ENCODE results near the gene BICDL2.
A peak's percentile ranks its signal among the peaks of the same experiment; 100 is the strongest.
"Not testable (repeated sequence)": the region's sequence is repeated elsewhere in the genome, so short reads cannot be mapped to it uniquely, and the experiment has no call there.

Gene BICDL2

DNA sequence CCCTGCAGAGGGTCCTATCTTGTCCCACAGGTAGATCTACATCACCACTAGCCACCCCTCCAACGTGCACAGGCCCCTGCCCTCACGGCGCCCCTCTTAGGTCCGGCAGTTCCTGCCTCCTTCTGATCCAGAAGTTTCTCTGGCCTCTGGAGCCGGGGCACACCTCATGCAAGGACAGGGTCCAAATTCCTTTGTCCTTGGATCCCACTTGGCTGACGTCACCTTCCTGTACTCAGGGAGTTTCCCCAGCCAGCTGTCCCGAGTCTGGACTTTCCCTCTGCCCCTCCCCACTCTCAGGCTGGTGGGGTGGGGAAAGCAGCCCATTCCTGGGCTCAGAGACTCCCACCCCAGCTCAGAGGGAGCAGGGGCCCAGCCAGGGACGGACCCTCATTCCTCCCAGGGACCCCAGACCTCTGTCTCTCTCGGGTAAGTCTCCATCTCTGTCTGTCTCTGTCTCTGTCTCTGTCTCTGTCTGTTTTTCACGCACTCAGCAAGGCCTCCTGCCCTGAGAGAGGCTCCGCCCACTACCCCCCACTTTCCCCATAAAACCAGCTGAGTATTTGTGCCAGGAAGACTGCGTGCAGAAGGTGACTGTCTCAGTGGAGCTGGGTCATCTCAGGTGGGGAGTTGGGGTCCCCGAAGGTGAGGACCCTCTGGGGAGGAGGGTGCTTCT, 28.5 kb upstream of the BICDL2 start, which contains the start of gene IL32:
Gene IL32, plus strand, starts transcription at position 572 of the 673 bp plus-strand sequence. CDS start 172 bp downstream, outside the sequence.
- peak; percentile 67 for ATAC-seq

DNA sequence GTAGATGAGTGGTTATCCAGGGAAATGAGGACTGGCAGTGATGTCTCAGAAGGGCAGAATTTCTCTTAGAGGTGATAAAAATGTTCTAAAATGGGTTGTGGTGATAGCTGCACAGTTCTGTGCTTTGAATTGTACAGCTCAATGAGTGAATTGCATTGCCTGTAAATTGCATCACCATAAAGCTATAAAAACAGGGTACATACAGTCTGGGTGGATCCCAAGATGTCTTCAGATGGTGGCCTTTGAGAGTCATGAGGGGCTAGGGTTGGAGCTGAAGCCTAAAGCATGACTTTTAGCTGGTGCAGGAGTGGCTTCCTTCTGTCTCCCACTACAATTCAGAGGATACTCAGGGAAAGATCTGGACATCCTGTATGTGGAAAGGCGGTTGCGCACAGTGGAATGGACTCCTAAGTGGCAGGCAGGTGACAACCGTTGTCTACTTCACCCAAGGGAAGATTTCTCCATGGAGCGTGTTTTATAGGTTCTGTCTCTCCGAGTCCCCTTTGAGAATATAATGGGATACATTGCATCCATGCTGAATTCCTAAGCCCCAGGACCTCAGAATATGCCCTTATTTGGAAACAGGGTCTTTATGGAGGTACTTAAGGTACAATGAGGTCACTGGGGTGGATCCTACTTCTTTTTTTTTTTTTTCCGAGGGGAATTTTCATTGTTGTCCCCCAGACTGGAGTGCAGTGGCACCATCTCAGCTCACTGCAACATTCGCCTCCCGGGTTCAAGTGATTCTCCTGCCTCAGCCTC, 27.1 kb upstream of the BICDL2 start:
- no peak for ATAC-seq

DNA sequence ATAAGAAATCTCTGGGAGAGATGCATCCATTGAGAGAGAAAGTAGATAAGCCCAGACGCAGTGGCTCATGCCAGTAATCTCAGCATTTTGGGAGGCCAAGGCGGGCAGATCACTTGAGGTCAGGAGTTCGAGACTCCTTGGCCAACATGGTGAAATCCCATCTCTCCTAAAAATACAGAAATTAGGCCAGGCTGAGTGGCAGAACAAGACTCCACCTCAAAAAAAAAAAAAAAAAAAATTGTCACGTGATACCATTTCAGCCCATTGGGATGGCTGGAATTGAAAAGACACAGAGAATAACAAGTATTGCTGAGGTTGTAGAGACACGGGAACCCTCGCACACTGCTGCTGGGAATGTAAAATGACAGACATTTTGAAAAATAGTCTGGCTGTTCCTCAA, 25.8 kb upstream of the BICDL2 start:
- ATAC-seq: no peak

DNA sequence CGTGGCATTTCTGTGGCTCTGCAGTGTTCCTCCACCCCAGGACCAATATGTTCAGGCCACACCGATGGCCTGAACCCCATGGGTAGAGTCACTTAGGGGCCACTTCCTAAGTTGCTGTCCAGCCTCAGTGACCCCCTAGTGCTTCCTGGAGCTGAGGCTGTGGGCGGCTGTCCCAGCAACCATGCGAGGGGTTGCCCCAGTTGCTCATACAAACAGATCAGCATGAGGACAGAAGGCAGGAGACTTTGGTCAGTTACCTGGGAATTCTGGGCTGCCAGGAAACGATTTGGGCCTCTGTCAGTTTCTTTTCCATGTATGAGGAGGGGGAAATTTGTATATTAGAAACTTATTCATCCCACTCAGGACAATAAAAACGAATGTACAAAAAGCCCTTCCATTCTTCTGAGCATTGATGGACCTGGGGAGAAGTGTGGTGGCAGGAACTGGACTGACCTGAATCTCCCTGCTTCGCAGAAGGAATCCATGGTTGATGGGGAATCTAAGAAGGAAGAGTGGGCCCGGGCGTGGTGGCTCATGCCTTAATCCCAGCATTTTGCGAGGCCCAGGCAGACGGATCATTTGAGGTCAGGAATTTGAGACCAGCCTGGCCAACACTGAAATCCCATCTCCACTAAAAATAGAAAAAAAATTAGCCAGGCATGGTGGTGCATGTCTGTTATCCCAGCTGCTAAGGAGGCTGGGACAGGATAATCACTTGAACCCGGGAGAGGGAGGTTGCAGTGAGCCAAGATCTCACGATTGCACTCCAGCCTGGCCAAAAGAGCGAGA, 23.8 kb upstream of the BICDL2 start:
- ATAC-seq: no peak

DNA sequence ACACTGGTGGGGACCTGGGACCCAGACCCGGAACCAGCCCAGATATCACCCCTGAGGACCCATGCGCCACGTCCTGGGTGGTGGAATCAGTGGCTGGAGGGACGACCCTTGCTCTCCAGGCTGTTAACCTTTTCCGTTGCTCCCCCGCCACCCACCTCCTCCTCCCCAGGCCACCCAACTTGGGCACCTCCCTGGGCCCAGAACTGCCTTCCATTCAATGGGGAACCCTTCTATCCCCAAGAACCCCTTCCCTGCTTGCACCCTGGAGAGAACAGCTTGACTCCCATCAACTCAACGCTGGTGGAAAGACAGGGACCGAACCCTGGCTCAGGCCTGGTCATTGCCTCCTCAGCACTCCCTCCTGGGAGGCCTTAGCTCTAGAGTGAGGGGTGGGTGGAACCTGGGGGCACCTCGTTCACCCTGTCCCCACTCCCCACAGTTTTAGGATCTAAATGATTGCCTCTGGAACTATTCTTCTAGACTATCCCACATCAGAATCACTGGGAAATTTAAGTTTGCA, 23.0 kb upstream of the BICDL2 start:
- ATAC-seq: no peak

DNA sequence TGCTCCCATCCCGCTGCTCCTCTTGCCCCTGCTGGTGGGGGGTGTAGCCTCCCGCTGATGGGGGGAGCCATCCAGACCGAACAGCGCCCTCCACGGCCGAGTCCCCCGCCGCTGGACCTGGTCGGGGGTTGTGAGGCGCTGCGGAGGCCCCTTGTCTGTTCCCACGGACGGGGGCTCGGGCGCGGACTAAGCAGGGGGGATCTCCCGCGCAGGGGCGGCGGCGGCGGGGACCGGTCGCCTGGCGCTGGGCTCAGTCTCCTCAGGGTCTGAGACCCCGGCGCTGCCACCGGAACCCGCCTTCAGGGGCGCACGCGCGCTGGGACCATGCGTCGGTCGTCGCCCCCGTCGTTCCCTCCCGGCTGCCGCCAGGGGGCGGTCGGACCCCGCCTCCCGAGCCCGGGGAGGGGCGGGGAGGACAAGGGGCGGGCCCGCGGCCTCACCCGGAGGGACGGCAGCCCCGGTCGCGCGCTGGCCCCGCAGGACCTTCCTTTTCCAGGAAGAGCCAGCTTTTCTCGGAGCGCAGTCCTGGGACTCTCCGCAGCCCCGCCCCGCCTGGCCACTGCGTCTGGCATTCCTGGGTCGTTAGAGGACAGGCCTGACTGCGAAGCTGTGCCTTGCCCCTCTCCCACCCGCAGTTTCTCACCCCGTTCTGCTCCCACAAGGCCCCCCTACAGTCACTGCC, 22.4 kb upstream of the BICDL2 start:
- ATAC-seq: peak; percentile 89

DNA sequence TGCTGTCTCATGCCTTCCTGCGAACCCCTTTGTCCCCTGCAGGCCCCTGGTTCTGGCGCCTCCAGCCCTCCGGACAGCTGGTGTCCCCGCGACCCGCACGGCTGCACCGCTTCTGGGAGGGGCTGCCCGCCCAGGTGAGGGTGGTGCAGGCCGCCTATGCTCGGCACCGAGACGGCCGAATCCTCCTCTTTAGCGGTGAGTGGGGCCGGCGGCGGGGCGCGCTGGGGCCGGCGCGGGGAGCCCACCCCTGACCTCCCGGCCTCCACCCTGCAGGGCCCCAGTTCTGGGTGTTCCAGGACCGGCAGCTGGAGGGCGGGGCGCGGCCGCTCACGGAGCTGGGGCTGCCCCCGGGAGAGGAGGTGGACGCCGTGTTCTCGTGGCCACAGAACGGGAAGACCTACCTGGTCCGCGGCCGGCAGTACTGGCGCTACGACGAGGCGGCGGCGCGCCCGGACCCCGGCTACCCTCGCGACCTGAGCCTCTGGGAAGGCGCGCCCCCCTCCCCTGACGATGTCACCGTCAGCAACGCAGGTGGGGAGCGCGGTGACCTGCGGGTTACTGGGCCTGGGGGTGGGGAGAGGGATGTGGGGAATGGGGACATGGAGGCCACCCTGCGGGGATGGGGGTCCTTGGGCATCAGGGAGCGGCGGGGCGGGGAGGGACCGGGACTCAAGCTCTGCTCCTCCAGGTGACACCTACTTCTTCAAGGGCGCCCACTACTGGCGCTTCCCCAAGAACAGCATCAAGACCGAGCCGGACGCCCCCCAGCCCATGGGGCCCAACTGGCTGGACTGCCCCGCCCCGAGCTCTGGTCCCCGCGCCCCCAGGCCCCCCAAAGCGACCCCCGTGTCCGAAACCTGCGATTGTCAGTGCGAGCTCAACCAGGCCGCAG, 21.6 kb upstream of the BICDL2 start:
- peak; percentile 50 to 51 for ATAC-seq

DNA sequence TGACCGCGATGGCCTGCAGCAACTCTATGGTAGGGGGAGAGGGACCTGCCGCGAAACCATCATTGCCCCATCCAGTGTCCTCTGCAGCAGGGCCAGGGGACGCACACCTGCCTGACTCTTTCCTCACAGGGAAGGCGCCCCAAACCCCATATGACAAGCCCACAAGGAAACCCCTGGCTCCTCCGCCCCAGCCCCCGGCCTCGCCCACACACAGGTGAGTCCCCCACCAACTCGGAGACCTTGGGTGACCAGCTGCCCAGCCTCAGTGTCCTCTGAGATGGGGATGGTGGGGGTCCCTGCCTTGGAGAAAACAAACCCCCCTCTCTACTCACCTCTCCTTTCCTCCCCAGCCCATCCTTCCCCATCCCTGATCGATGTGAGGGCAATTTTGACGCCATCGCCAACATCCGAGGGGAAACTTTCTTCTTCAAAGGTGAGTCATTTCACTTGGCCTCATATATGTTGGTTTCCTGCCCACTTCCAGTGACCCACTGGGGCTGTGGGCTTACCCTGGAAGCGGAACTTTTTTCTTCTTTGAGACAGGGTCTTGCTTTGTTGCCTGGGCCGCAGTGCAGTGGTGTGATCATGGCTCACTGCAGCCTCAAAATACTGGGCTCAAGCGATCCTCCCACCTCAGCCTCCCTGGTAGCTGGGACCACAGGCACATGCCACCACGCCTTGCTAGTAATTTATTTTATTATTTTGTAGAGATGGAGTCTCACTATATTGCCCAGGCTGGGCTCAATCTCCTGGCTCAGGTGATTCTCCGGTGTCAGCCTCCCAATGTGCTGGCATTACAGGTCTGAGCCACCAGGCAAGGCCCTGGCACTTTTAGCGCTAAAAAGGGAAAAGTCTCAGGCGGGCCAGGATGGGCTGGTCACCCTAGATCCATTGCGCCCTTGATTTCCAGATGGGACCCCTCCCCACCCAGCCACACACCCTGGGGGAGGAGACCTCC, 20.7 kb upstream of the BICDL2 start:
- no peak for ATAC-seq

DNA sequence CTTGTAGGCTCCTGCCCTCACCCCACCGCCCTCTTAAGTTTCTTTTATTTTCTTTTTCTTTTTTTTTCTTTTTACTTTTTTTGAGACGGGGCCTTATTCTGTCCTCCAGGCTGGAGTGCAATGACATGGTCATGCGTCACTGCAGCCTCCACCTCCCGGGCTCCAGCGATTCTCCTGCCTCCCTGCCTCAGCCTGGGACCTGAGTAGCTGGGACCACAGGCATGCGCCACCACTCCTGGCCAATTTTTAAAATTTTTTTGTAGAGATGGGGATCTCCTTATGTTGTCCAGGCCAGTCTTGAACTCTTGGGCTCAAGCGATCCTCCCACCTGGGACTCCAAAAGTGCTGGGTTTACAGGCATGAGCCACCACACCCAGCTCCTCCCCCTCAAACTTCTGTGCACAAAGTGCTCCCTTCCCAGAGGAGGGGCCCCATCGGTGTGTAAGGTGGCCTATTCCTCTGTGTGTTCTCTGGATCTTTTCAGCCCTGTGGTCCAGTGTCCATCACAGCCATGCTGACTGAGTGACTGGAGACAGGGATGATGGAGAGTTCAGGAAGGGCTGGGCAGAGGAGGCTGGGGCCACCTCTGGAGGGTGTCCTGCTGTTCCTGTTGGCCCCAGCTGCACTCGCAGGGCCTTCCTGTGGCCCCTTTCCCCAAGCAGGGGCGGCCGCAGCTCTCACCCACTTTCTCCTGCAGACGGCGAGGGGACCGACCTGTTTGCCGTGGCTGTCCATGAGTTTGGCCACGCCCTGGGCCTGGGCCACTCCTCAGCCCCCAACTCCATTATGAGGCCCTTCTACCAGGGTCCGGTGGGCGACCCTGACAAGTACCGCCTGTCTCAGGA, 19.8 kb upstream of the BICDL2 start:
- ATAC-seq: no peak

DNA sequence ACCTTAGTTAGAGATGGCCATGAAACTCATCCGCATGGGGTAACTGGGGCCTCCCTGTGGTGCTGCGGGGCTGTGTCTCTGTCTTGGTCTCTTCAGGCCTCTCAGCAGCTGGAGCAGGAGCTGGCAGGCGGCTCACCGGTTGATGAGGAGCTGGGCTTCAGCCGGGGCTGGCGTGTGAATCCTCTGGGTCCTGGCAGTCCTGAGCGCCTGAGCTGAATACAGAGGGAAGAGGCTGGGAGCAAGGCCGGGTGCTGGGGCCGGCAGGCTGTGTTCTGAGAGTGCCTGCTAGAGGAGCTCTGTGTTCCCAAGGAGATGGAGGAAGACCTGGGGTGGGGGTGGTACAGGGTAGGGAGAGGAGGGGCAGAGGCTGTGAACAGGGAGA, 19.0 kb upstream of the BICDL2 start:
- not testable (repeated sequence) for ATAC-seq

DNA sequence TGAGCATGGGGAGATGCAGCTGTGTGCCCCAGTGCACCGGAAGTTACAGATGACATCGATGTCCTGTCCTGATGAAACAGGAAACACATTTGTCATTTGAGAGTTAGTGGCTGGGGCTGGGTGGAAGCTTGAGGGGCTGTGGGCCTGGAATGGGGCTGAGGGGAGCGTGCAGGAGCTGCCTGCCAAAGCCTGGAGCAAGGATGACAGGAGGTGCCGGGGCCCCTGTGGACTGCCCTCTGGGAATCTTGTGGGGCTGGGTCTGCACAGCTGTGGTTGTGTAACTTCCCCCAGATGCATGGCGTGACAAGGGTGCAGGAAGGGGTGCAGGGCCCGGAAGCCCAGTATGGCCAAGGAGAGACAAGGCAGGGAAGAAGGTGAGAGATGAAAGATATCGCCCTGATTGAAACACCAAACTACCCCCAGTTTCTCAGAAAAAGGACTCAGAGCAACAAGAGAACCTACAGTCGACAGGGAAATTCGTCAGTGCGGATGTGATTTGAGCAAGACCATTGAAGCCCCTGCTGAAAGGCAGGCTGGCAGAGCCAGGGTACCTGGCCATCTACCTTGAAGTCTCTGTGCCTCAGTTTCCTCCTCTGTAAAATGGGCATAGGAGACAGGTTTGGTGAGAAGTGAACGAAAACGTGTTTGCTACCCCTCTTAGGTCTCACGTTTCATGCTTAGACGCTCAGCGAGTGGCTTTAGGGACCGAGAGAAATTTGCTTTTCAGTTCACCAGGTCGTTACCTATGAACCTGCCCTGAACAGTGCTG, 18.4 kb upstream of the BICDL2 start:
- no peak for ATAC-seq

DNA sequence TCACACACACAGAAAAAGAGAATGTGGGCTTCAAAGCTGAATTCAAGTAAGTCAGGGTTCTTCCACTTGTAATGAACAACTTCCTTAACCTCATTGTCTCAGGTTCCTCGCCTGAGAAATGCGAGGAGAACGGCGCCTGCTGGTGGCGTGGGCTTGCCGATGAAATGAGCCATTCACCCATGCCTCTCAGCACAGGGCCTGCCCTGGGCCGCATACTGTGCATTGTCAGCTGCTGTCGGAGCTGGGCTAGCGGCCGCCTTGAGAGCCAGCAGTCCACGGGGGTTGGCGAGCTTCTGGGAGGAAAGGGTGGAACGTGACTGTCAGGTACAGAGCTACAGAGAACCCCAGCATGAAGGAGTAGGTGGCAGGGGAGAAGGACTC, 16.6 kb upstream of the BICDL2 start:
- peak; percentile 64 to 66 for ATAC-seq

DNA sequence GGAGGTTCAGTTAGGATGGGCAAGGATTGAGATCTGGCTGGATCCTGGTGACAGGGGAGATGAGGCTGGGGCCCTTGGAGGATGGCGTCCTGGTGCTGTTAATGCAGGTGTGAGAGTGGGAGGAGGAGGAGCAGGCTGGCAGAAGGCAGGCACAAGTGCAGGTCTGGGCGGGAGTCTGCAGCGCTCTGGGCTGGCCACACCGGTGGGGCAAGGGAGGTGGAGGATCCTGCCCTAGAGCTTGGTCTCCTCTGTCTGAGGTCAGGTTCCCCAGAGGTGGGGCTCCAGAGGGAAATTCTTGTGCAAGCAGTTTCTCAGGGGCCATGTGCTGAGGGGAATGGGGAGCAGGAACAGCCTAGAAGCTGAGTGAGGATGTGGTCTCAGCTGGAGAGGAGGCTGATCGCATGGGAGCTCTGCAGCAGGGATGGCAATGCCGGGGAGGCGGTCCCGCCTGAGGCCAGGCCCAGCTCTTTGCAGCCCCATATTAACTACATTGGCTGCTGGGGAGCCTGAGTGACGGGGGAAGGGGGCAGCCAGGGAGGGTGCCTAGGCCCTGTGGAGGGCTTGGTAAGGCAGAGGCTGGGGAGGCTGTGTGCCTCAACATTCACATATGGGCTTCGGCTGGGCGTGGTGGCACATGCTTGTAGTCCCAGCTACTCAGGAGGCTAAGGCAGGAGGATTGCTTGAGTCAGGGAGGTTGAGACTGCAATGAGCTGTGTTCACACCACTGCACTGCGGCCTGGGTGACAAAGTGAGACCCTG, 16.0 kb upstream of the BICDL2 start:
- ATAC-seq: peak; percentile 69 to 70

DNA sequence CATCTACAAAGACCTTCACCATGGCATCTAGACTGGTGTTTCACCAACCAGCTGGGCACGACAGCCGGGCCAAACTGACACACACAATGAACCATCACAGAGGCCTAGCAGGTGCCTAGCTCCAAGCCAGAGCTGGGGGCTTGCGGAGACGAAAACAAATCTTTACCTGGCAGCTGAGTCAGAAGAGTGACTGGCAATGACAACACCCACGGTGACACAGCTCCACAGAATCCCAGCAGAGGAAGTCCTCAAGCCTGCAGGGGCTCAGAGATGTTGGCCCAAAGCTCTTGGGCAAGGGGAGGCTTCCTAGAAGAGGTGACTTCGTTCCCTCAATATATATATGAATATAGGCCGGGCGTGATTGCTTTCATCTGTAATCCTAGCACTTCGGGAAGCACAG, 14.8 kb upstream of the BICDL2 start:
- no peak for ATAC-seq

DNA sequence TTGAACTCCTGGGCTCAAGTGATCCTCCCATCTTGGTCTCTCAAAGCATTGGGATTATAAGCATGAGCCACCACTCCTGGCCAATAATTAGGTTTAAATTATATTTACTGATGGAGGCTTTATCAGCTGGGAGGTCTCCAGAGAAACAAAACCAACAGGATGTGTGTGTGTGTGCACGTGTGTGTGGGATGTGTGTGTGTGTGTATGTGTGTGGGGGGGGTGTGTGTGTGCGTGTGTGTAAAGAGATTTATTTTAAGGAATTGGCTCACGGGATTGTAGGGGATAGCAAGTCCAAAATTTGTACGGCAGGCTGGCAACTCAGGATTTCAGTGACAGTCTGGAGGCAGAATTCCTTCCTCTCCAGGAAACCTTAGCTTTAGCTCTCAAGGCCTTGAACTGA, 14.3 kb upstream of the BICDL2 start:
- ATAC-seq: no peak

DNA sequence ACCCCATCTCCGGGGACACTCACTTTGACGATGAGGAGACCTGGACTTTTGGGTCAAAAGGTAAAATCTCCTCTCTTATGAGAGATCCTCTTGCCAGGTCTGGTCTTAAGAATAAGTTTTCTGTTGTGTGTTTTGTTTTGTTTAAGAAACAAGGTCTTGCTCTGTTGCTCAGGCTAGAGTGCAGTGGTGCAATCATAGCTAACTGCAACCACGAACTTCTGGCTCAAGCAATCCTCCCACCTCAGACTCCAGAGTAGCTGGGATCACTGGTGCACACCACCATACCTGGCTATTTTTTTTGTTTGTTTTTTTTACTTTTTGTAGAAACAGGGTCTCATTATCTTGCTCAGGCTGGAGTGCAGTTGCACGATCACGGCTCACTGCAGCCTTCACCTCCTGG, 13.7 kb upstream of the BICDL2 start:
- no peak for ATAC-seq

DNA sequence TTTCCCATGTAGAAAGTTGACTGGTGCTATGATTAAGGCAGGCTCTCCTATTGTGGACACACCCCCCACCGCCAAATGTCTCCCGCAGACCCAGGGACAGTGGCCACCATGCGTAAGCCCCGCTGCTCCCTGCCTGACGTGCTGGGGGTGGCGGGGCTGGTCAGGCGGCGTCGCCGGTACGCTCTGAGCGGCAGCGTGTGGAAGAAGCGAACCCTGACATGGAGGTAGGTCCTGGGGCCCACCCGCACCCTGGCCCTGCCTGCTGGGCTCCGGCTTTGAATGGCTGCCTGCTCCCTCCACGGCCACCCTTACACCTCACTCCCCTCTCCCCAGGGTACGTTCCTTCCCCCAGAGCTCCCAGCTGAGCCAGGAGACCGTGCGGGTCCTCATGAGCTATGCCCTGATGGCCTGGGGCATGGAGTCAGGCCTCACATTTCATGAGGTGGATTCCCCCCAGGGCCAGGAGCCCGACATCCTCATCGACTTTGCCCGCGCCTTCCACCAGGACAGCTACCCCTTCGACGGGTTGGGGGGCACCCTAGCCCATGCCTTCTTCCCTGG, 13.3 kb upstream of the BICDL2 start:
- ATAC-seq: no peak

DNA sequence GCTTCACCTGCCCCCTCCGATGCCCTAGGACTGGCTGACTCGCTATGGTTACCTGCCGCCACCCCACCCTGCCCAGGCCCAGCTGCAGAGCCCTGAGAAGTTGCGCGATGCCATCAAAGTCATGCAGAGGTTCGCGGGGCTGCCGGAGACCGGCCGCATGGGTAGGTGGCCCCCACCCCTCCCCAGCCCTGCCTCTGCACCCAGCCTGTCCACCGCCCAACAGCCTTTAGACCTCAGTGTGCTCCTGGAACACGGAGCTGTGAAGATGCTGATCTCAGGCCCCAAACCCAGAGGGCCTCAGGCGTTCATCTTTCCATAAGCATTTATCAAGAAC, 10.6 kb upstream of the BICDL2 start:
- ATAC-seq: no peak
